H9 (cell line): ENCODE data around the gene PTPRR. TPM values are rescaled to one million over a fixed set of nuclear protein-coding genes. Genes with fewer than 3 reads are reported as not detected.

Source experiments
- DNase-seq: peaks from one replicate; pipeline ENCODE4 v3.0.0-alpha.2; 2017
- H2AFZ ChIP-seq: one replicate; pipeline ENCODE4 v1.6.1; 2013; ENCODE audit warnings: mild to moderate bottlenecking, low read length, control low read depth, moderate library complexity
- H2AK5ac ChIP-seq: 2 replicates; pipeline ENCODE4 v1.6.1; 2013; ENCODE audit warnings: low read length, control low read depth, mixed read lengths; ENCODE audit not compliant: insufficient read length
- H2BK120ac ChIP-seq: one replicate; pipeline ENCODE4 v1.6.1; 2013; ENCODE audit warnings: low read depth, mild to moderate bottlenecking, low read length, control low read depth, inconsistent platforms; ENCODE audit not compliant: poor library complexity, severe bottlenecking
- H2BK12ac ChIP-seq: 2 replicates; pipeline ENCODE4 v1.6.1; 2013; ENCODE audit warnings: low read length, control low read depth, mixed read lengths, low read depth; ENCODE audit not compliant: insufficient read length
- H2BK15ac ChIP-seq: 2 replicates; pipeline ENCODE4 v1.6.1; 2013; ENCODE audit warnings: low read depth, low read length, control low read depth
- H2BK20ac ChIP-seq: one replicate; pipeline ENCODE4 v1.6.1; 2013; ENCODE audit warnings: low read depth, mild to moderate bottlenecking, low read length, control low read depth, inconsistent platforms; ENCODE audit not compliant: poor library complexity, severe bottlenecking
- H2BK5ac ChIP-seq: 2 replicates; pipeline ENCODE4 v1.6.1; 2013; ENCODE audit warnings: low read length, control low read depth, mixed read lengths; ENCODE audit not compliant: insufficient read length
- H3K14ac ChIP-seq: 2 replicates; pipeline ENCODE4 v1.6.1; 2013; ENCODE audit warnings: low read length, control low read depth; ENCODE audit not compliant: insufficient read depth
- H3K18ac ChIP-seq: 2 replicates; pipeline ENCODE4 v1.6.1; 2013; ENCODE audit warnings: low read depth, mild to moderate bottlenecking, mixed read lengths, low read length, control low read depth; ENCODE audit not compliant: insufficient read length
- H3K23ac ChIP-seq: 2 replicates; pipeline ENCODE4 v1.6.1; 2013; ENCODE audit warnings: low read length, control low read depth, mixed read lengths, low read depth; ENCODE audit not compliant: insufficient read length
- H3K23me2 ChIP-seq: 2 replicates; pipeline ENCODE4 v1.6.1; 2013; ENCODE audit warnings: low read depth, mild to moderate bottlenecking, mixed read lengths, low read length, control low read depth; ENCODE audit not compliant: insufficient read length, poor library complexity, severe bottlenecking
- H3K27ac ChIP-seq: 2 replicates; pipeline ENCODE4 v1.5.1; 2013; ENCODE audit warnings: low read length, control low read depth, mixed read lengths, low read depth; ENCODE audit not compliant: insufficient read length
- H3K27me3 ChIP-seq: 2 replicates; pipeline ENCODE4 v1.6.1; 2013; ENCODE audit warnings: low read length, control low read depth, inconsistent platforms; ENCODE audit not compliant: insufficient read depth
- H3K4ac ChIP-seq: 2 replicates; pipeline ENCODE4 v1.6.1; 2013; ENCODE audit warnings: low read depth, mild to moderate bottlenecking, control low read depth, inconsistent platforms, low read length, moderate library complexity
- H3K4me1 ChIP-seq: 2 replicates; pipeline ENCODE4 v1.6.1; 2013; ENCODE audit warnings: low read length, control low read depth, inconsistent platforms; ENCODE audit not compliant: insufficient read depth
- H3K4me2 ChIP-seq: 2 replicates; pipeline ENCODE4 v1.6.1; 2013; ENCODE audit warnings: low read length, control low read depth, mixed read lengths; ENCODE audit not compliant: insufficient read length, insufficient read depth
- H3K56ac ChIP-seq: 2 replicates; pipeline ENCODE4 v1.6.1; 2013; ENCODE audit warnings: low read depth, mild to moderate bottlenecking, mixed read lengths, low read length, control low read depth; ENCODE audit not compliant: insufficient read length
- H3K79me1 ChIP-seq: 2 replicates; pipeline ENCODE4 v1.6.1; 2013; ENCODE audit warnings: low read depth, mild to moderate bottlenecking, moderate library complexity, low read length, control low read depth, inconsistent platforms; ENCODE audit not compliant: insufficient read depth, poor library complexity, severe bottlenecking
- H3K79me2 ChIP-seq: 2 replicates; pipeline ENCODE4 v1.6.1; 2013; ENCODE audit warnings: low read length, control low read depth, inconsistent platforms; ENCODE audit not compliant: insufficient read depth
- H3K9ac ChIP-seq: 2 replicates; pipeline ENCODE4 v1.6.1; 2013; ENCODE audit warnings: low read length, control low read depth, mixed read lengths; ENCODE audit not compliant: insufficient read length; ENCODE audit errors: extremely low read depth
- H3K9me3 ChIP-seq: one replicate; pipeline ENCODE4 v1.6.1; 2013; ENCODE audit warnings: low read depth, low read length, inconsistent platforms; ENCODE audit not compliant: control insufficient read depth
- H3T11ph ChIP-seq: one replicate; pipeline ENCODE4 v1.6.1; 2013; ENCODE audit warnings: mild to moderate bottlenecking, low read length, control low read depth, inconsistent platforms
- H4K20me1 ChIP-seq: one replicate; pipeline ENCODE4 v1.6.1; 2013; ENCODE audit not compliant: control insufficient read depth, insufficient read length, insufficient read depth
- H4K5ac ChIP-seq: 2 replicates; pipeline ENCODE4 v1.6.1; 2013; ENCODE audit warnings: low read depth, mild to moderate bottlenecking, mixed read lengths, low read length, control low read depth; ENCODE audit not compliant: insufficient read length
- H4K8ac ChIP-seq: replicated peaks from 2 replicates; pipeline ENCODE4 v1.6.1; 2013; ENCODE audit warnings: low read length, control low read depth, mixed read lengths, low read depth; ENCODE audit not compliant: insufficient read length
- H4K91ac ChIP-seq: 2 replicates; pipeline ENCODE4 v1.6.1; 2013; ENCODE audit warnings: low read depth, mild to moderate bottlenecking, moderate library complexity, mixed read lengths, low read length, control low read depth; ENCODE audit not compliant: insufficient read length
- H3K27ac Mint-ChIP-seq, 3 experiments: 2 replicates in 2 of 3; 3 replicates in 1 of 3; pipeline ENCODE4 v1.8.0; 2020 to 2021; ENCODE audit warnings: mixed read lengths in 3 of 3, mild to moderate bottlenecking in 1 of 3, moderate library complexity in 1 of 3
- H3K27me3 Mint-ChIP-seq: 2 replicates; pipeline ENCODE4 v1.8.0; 2021; ENCODE audit warnings: low read depth, mild to moderate bottlenecking, moderate library complexity, mixed read lengths
- H3K36me3 Mint-ChIP-seq, 3 experiments: 2 replicates in 2 of 3; 3 replicates in 1 of 3; pipeline ENCODE4 v1.8.0; 2020 to 2021; ENCODE audit warnings: low read depth in 3 of 3, mixed read lengths in 3 of 3; ENCODE audit not compliant: insufficient read depth in 1 of 3
- H3K4me1 Mint-ChIP-seq, 2 experiments: 2 replicates each; pipeline ENCODE4 v1.8.0; 2020; ENCODE audit warnings: mixed read lengths in 2 of 2
- H3K4me3 Mint-ChIP-seq, 2 experiments: 2 replicates in 1 of 2; 3 replicates in 1 of 2; pipeline ENCODE4 v1.8.0; 2020 to 2021; ENCODE audit warnings: mild to moderate bottlenecking in 2 of 2, mixed read lengths in 2 of 2, moderate library complexity in 1 of 2
- H3K9me3 Mint-ChIP-seq, 2 experiments: 2 replicates in 1 of 2; 3 replicates in 1 of 2; pipeline ENCODE4 v1.8.0; 2020; ENCODE audit warnings: mild to moderate bottlenecking in 2 of 2, mixed read lengths in 2 of 2, moderate library complexity in 1 of 2
- WGBS: extraction: QIAGEN DNeasy Blood & Tissue Kit; methylation state at CpG from one replicate; pipeline ENCODE4 v1.1.7; 2013; ENCODE audit warnings: missing lambda C conversion rate, low lambda C conversion rate, mixed read lengths; ENCODE audit not compliant: insufficient read length; ENCODE audit errors: extremely low coverage; 5-methylcytosine and 5-hydroxymethylcytosine counted together
- total RNA-seq: library from RNA; stranded (reverse); gene quantifications from 2 replicates; pipeline ENCODE4 v1.2.1, GENCODE V29; 2021
- TF ChIP-seq, protein P1 (sequence below): fragments of 200-600 bp; sonication (generic); conservative IDR thresholded peaks from 3 replicates; pipeline ENCODE4 v1.8.0; 2021; ENCODE audit warnings: antibody characterized with exemption, mild to moderate bottlenecking

PTPRR gene
- total RNA-seq, 1 experiment from 2014 or later, result 0.22 TPM

DNA sequence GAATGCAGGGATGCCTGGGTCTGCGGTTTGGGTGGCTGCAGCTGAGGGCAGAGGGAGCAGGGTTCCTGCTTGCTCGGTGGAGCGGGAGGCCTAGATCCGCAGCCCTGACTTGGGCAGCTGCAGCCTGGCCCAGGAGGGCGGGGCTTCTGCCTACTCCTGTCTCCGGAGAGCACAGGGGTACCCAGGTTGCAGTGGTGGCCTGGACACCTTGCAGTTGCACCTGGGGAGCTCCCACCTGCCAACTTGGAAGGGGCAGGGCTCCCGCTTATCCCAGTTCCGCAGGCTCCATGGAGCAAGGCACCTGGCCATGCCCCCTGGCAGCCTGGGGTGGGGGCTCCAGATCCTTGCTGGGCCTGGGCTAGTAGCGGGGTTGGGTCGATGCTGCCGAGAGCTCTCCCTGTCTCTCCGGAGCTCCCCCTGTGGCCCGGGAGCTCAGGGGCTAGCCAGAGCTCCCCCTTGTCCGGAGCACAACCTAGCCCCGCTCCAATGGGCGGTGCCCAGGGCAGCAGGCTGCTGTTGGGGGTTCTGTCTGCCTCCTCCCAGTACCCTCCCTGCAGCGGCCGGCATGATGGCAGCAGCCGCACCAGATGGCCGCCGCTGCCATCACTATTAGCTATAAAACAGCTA is 136.4 kb downstream of the PTPRR start:
- no CpG with 5 or more reads among the region's 21 CpGs for WGBS
- DNase-seq, result peak; percentile 38
- H3K9me3 ChIP-seq, result no peaks in the 10 kb centered on the region

More for the DNA sequence above, 136.4 kb downstream of the PTPRR start:
- Mint-ChIP-seq H3K27ac (no peak overlapping the region), H3K9me3 (peaks cover 0 to 7% of the 10 kb centered on the region in 2 experiments; a peak in 4 of 5 replicates), H3K27me3 (no peaks in the 10 kb centered on the region), H3K4me1 (peaks cover 5 to 8% of the 10 kb centered on the region in 2 experiments), H3K4me3 (no peak overlapping the region), H3K36me3 (peaks cover 0 to 6% (median 2%) of the 10 kb centered on the region in 3 experiments; a peak in 2 of 7 replicates)
- H2BK20ac ChIP-seq, result no peak overlapping the region
- H2BK120ac ChIP-seq, result no peak overlapping the region
- H3K18ac ChIP-seq, result no peak overlapping the region
- H4K5ac ChIP-seq, result no peak overlapping the region
- H3K27me3 ChIP-seq, result no peaks in the 10 kb centered on the region
- H2BK15ac ChIP-seq, result no peak overlapping the region
- H3K4me2 ChIP-seq, result no peak overlapping the region
- no peak overlapping the region for H3T11ph ChIP-seq
- no peak overlapping the region for H3K23ac ChIP-seq
- H2AK5ac ChIP-seq, result no peak overlapping the region
- H2AFZ ChIP-seq, result no peak overlapping the region
- no peaks in the 10 kb centered on the region for H3K23me2 ChIP-seq
- no peaks in the 10 kb centered on the region for H3K4me1 ChIP-seq
- no peaks in the 10 kb centered on the region for H3K79me2 ChIP-seq
- no peak overlapping the region for H4K8ac ChIP-seq
- H4K91ac ChIP-seq, result no peak overlapping the region
- TF ChIP-seq, protein P1, sequence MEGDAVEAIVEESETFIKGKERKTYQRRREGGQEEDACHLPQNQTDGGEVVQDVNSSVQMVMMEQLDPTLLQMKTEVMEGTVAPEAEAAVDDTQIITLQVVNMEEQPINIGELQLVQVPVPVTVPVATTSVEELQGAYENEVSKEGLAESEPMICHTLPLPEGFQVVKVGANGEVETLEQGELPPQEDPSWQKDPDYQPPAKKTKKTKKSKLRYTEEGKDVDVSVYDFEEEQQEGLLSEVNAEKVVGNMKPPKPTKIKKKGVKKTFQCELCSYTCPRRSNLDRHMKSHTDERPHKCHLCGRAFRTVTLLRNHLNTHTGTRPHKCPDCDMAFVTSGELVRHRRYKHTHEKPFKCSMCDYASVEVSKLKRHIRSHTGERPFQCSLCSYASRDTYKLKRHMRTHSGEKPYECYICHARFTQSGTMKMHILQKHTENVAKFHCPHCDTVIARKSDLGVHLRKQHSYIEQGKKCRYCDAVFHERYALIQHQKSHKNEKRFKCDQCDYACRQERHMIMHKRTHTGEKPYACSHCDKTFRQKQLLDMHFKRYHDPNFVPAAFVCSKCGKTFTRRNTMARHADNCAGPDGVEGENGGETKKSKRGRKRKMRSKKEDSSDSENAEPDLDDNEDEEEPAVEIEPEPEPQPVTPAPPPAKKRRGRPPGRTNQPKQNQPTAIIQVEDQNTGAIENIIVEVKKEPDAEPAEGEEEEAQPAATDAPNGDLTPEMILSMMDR, result no peak
- no peak overlapping the region for H3K9ac ChIP-seq
- H3K4ac ChIP-seq, result no peak overlapping the region
- H2BK12ac ChIP-seq, result no peak overlapping the region
- no peak overlapping the region for H3K27ac ChIP-seq
- H2BK5ac ChIP-seq, result no peak overlapping the region
- no peaks in the 10 kb centered on the region for H4K20me1 ChIP-seq
- no peaks in the 10 kb centered on the region for H3K79me1 ChIP-seq
- no peak overlapping the region for H3K14ac ChIP-seq
- no peak overlapping the region for H3K56ac ChIP-seq
